Stimulated activated CD4-positive, alpha-beta T cell treated with anti-CD3 and anti-CD28 coated beads, Interleukin-4, amount 100 ng/mL, for 24 hours (primary cell): Measurements from ENCODE around the gene CFI.
"Not testable (repeated sequence)": the region's sequence is repeated elsewhere in the genome, so short reads cannot be mapped to it uniquely, and the experiment has no call there.

Source experiments
- DNase-seq: peaks from one replicate; pipeline ENCODE4 v3.0.0-alpha.2; 2020

The CFI gene

DNA sequence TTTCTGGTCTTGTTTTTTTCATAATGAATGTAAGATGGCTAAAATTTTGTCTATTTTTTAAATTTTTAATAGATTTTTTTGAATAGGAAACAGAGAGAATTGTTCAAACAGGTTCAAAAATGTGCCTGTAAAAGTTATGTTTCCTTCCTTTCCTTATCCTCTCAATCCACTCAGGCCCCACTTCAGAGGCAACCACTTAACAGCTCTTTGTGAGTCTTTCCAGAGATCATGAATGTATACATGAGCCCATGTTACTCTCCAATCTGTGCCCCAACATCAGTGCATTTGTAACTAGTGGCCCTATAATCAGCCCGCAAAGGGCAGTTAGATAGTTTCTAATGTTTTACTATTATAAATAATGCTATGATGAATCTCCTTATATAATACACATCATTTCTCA lies 14.0 kb downstream of the CFI start:
- DNase-seq: no peak

DNA sequence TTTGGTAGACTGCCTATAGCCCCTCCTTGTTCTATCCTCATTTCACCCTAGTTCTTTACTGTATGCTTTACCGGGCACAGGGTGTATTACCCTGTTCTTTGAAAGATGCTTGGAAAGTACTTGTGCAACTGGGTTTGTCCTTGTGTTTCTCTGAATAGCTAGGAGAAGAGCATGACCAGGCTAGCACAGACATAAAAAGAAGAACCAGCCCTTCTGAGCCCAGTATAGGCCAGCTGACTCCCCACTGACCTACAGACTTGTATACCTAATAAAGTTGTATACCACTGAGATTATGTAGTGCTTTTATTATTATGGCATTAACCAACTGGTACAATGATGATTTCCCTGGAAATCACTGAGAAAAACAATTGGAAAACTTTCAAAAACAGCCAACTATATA lies 15.0 kb downstream of the CFI start:
- DNase-seq: no peak

DNA sequence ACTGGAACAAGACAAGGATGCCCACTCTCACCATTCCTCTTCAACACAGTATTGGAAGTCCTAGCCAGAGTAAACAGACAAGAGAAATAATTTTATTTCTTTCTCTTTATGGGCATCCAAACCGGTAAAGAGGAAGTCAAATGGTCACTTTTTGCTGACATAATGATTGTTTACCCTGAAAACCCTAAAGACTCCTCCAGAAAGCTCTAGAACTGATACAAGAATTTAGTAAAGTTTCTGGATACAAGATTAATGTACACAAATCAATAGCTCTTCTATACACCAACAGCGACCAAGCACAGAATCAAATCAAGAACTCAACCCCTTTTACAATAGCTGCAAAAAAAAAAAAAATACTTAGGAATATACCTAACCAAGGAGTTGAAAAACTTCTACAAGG lies 19.7 kb downstream of the CFI start:
- not testable (repeated sequence) for DNase-seq

DNA sequence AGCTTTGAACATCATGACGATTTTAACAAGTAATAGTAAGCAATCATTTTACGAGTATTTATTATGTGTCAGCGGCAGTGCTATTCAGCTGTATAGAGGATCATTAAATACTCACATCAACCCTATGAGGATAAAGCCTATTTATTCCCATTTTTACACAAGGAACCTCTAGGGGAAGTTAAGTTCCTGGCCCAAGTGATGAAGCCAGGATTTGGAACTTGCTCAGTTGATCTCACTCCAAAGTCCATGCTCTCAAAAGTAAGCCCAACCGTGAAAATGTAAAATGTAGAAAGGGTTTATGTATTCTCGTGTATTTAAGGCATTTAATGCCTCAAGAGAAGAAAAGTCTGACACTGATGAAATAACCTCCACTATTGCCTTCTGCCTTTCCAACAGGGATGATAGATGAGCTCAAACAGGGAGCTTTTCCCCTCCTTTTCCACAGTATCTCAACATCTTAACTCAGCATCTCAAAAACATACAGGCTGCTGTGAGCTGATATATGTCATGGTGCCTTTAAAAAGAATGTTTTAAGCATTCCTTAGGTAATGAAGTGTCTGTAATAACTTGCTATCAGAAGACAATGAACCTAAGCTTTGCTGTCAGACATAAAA lies 36.9 kb downstream of the CFI start:
- no peak for DNase-seq

DNA sequence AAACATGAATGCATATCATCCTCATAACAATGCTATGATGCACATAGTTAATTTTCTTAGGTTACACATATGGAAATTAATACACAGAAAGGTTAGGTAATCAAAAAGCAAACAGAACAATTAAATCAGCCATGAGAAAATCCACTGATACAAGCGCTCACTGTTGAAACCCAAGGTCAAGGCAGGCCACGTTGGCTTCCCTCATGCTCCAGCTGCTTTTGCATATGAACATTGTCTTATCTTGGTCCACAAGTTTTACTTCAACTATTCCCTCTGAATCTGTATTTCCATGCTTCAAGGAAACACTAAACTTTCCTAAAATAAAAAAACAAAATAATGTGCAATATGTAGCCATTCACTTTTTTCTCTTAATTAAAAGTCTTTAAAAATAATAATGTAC lies 37.4 kb downstream of the CFI start:
- DNase-seq: no peak

DNA sequence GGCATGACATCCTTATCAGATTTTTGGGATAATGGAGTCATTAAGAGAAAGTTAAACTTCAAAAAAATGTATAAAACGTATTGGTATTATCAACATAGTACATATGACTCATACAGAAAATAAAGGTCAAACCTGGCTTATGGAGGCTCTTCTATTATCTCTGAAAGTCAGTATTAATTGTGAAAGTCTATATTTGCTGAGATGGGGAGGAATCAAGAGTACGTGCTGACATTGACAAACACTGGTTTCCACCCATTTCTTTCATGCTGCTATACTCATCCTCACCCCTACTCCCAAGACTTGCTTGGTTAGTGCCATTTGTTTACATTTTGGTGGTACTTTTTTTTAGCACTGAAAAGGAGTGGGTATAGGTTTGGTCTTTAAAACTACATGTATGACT lies 41.1 kb downstream of the CFI start:
- DNase-seq: no peak

DNA sequence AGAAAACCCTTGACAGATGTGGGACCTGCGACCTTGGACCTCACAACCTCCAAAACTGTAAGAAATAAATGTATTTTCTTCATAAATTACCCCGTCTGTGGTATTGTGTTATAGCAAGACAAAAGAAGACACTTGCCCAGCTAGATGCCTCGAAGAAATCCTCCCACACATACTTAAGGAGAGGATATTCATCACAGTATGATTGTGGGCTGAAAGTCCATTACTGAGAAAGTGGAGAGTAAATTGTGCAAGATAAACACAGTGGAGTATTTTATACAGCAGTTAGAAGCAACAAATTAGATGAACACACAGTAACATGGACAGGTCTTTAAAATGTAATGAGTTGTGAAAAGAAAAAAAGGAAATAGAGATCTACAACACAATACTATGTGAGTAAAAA lies 46.1 kb downstream of the CFI start:
- no peak for DNase-seq

DNA sequence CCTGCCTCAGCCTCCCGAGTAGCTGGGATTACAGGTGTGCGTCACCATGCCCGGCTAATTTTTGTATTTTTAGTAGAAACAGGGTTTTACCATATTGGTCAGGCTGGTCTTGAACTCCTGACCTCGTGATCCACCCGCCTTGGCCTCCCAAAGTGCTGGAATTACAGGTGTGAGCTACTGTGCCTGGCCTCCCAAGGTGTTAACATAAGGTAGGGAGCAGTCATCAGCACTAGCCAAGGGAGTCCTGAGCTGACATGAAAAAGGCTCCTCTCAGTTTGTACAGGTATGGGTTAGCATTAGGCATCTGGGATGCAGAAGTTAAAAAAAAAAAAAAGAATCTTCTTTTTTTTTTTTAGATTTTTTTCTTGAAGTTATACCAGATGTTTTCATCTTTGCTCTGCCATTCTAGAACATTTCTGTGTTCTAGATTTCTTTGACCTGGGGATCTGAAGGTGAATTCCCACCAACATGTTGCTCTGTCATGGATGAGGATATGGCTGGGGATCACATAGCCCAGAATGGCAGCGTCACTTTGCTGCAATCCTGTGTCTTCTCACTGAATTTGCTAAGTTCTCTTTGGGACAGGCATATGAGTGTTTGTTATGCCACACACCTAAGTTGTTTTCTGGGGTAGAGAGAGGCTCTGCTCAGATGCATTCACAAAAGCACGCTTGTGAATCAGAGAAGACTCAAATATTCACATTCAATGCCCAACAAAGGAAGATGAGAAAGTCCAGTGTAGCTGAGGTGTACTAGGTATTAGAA lies 47.5 kb downstream of the CFI start:
- no peak for DNase-seq

DNA sequence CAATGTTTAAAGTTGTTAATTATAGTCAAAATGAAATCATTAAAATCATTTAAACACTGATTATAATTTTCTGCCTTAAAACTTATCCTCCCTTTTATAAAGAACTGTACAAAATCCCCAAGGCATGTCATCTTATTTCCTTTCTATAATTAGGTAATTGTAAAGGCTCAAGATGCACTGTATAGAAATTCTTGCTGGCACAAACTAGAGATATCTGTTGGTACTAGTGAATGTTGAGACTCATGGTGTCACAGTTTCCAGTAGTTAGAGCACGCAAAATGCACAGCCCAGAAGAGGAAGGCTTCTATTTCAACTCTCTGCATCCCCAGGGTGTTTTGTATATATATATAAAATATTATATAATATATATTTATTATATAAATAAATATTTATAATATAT lies 49.3 kb downstream of the CFI start:
- DNase-seq: no peak

DNA sequence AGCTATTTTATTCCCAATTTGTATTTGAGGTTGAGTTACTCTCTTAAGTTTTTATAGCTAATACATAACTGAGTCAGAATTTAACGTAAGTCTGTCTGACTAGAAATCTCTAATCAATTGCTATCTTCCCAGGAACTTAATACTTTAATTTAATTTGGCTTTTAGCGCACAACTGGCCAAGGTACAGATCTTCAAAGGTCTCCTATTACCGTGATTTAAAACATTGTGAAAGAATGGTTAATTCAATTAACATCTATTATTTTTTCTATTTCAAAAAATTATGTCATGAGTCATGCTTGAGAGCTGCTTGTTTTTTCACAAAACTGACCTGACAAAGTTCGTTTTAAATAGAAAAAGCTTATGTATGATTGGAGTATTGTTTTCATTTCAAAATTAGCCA lies 49.9 kb downstream of the CFI start:
- DNase-seq: no peak

DNA sequence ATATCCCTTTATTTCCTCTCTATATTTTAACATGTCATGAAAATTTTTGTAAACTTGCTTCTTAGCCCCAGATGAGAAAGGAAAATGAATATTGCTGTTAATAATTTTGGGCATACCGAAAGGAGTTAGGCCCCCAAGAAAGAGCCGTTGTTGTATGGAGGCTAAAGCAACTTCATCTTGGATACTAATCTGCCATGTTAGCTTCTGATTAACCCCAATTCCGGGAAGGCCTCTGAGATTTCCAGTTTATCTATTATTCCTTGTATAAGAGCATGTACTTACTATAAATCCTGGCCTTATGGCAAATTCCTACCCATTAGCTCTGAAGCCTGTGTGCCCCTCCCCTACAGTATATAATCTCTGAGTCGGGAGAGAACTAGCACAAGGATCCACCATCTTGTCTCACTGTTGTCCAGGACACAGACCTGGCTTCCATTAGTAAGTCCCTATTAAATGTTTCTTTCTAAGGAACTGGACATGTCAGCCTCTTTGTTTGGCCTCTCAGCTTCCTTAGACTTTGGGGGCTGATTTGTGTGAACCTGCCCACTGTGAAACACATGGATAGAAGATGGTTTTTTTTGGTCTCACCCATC lies 51.1 kb downstream of the CFI start:
- DNase-seq: no peak

DNA sequence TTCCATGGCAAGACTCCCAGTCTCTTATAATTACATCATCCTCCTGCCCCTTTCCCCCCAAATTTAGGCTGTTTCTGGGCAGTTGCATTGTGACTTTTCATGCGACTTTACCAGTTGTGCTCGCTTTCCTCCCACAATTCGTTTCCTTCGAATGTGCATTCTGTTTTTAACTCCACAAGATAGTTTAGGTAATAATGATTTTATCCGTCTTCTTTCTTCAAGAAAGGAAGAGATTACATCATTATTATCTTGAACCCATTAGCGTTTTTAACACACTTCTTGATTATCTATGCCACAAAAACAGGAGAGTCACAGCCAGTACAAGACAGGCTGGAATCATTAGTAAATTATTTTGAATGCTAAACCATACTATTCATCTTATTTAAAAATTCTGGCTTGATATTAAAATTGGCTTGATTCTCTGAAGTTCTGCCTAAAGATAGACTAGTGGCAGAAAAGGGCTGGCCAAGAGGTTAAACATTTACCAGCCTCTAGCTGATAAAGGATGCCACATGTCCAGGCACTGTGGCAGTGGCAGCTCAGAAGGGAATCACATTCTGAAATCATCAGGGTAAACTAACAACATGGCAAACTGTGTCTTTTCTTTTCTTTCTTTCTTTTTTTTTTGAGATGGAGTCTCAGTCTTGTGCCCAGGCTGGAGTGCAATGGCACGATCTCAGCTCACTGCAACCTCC lies 52.3 kb downstream of the CFI start:
- DNase-seq: no peak

DNA sequence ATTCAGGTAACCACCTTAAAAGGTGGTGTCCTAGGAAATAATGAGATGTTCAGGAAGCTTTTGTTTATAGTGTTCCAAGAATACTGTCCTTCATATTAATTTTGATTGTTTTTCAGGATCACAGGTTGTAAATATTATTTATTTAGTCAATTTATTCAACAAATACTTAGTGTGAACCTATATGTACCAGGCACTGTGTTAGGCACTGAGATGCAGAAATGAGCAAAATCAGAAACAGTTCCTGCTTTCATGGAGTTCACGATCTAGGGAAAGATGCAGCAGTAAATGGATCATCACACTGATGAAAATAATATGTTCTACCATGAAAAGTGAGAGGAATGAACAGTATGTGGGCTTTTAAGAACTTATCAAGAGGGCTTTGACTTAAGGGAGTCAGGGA lies 53.7 kb downstream of the CFI start:
- no peak for DNase-seq

DNA sequence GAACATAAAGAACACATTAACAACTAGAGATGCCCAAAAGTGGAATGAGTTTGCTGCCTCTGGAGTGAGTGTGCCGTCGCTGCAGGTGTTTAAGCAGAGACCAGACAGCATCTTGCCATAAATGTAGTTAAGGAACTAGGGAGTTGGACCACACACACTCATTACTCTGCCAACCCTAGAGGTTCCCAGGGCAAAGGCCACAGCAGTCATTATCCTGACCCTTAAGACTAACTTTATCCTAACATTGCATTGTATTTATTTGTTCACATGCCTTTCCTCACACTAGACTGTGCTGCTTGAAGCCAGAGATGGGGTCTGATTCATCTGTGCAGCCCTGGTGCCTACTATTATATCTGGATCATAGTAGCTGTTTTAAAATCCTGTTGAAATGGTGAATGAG lies 55.1 kb downstream of the CFI start:
- no peak for DNase-seq

DNA sequence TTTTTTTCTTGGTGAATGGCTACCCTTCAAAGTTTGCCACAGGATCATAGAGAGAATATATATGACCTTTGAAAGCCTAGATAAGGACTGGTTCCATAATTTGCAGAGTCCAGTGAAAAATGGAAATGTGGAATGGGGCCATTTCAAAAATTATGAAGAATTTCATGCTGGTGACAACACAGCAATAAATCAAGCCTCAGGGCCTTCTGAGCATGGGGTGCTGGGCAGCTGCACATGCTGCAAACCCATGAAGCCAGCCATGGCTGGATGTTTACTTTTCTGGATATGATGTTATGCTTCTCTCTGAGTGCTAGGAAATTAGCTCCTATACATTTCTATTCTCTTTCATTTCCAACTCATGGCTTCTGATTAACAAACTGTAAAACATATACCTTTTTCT lies 56.0 kb downstream of the CFI start:
- no peak for DNase-seq

DNA sequence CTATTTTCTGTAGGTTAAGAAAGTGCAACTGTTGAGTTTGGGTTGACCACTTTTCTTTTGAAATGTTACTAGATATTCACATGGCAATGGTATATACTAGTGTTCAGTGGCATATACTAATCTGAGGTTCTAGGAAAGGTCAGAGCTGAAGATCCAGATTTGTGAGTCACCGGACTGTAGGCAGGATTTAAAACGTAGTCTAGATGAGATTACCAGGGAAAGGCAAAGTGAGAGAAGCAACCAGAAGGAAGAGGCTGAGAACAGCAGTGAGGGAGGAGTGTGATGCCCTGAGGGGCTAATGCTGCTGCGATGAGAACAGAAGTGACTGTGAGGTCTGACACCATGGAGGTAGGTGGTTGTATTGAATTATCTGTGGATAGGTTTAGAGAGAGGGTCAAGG lies 62.3 kb downstream of the CFI start:
- DNase-seq: no peak

DNA sequence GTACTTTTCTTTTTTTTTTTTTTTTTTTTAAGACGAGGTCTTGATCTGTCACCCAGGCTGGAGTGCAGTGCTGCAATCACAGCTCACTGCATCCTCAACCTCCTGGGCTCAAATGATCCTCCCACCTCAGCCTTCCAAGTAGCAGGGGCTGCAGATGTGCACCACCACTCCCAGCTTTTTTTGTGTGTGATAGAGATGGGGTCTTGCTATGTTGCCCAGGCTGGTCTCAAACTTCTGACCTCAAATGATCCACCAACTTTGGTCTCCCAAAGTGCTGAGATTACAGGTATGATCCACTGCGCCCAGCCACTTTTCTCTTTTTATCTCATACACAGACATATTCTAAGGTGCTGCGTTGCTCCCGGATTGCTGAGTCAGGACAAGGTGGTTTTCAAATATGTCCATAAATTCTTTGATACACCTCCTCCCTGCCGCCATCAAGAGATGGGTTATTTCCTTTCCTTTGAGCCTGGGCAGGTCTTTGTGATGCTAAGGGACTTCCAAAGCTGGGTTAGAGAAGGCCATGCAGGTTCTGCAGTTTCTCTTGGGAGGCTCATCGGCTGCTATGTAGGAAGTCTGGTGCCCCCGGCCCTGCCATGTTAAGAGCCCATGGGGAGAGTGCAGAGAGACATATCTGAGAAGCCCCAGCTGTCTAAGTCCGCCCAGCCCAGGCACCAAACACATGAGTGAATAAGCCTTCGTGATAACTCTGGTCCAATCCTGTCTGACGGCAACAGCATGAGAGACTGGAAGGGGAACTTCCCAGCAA lies 63.5 kb downstream of the CFI start:
- DNase-seq: no peak

DNA sequence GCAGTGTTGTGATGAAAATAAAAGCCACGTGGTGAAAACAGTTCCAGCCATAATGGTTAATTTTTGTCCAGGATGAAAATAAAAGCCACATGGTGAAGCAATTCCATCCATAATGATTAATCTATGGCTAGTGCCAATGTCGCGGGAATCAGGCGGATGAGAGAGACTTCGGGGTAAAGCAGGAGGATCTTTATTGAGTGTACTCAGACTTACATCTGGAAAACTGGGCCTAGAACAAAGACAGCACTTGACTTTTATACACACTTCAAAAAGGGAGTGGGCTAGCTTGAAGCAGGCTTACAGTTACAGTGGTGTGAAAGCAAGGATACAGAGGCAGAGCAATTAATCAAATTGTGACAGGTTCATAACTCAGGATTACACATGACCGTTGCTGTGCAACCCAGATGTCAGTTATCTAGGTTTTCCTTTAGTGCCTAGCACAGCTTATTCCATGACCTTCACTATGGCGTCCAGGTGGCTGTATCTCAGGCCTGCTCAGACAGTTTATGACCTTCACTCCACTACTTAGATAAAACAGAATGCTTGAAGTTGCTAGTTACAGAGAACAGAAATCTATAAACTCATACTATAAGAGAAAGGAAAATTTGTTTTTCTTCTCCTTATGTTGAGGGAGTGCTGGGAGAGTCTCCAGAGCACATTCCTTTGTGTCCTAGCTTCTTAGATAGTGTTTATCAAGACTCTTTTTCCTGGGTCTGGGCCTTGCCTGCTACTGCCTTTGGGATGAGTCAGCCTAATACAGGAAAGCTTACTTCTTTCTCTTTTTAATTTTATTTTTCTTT lies 66.0 kb downstream of the CFI start:
- no peak for DNase-seq

DNA sequence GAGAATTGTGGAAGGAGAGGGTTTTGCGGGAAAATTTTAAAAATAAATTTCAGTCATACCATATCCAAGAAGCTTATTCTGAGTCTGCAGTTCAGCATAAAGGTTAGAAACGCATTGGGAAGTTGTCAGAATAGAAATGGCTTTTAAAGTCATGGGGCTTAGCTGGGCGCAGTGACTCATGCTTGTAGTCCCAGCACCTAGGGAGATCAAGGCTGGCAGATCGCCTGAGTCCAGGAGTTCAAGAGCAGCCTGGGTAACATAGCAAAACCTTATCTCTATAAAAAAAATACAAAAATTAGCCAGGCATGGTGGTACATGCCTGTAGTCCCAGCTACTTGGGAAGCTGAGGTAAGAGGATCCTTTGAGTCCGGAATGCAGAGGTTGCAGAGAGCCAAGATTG lies 68.1 kb downstream of the CFI start:
- DNase-seq: no peak

DNA sequence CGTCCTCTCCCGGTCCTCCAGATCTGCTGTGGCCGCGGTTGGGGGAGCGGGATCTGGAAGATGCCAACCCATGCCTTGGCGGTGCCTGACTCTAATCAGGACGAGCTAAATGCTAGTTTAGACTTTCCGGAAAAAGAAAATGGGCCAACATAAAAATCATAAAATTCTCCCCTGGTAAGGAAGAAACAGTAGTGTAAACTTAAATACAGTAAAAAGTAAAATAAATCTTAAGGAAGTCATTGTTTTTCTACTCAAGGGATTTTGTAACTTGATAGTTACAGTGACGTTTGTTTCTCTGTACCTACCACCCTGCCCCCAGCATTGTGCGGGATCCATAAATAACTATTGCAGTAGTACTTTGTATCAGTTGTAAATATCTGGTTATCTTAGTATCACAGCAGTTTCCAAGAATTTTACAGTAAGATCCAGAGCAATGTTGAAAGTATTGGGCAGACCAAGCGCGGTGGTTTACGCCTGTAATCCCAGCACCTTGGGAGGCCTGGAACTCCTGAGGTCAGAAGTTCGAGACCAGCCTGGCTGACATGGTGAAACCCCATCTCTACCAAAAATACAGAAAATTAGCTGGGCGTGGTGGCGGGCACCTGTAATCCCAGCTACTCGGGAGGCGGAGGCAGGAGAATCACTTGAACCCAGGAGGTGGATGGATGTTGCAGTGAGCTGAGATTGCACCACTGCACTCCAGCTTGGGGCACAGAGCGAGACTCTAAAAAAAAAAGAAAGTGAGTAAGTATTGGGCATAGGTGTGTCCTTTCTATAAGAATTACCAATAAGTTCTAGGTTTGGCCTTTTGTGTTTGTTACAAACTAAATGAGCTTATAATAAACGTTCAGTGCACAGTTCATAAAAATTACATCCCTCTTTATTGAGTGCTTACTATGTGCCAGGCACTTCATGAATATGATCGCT lies 70.9 kb downstream of the CFI start:
- no peak for DNase-seq
